Measurements from ENCODE around the gene CCNI2.

The CCNI2 gene

GRCh38 chr5:132750471-132751230, 3.4 kb downstream of the CCNI2 start:
- no peak for DNase-seq (ENCODE audit: low spot score)

GRCh38 chr5:132751444-132751843, 4.2 kb downstream of the CCNI2 start:
- peak; percentile 69 for DNase-seq (ENCODE audit: low spot score)

GRCh38 chr5:132751971-132752580, 4.8 kb downstream of the CCNI2 start:
- DNase-seq (ENCODE audit: low spot score) = no peak

GRCh38 chr5:132752581-132753125, 5.4 kb downstream of the CCNI2 start:
- no peak for DNase-seq (ENCODE audit: low spot score)

GRCh38 chr5:132753135-132753987, 6.1 kb downstream of the CCNI2 start:
- no peak for DNase-seq (ENCODE audit: low spot score)

- DNase-seq (ENCODE audit: low spot score) = no peak
Measured at GRCh38 chr5:132754111-132754510, 6.9 kb downstream of the CCNI2 start.

GRCh38 chr5:132754947-132755346, 7.7 kb downstream of the CCNI2 start:
- no peak for DNase-seq (ENCODE audit: low spot score)

GRCh38 chr5:132756542-132756941, 9.3 kb downstream of the CCNI2 start:
- DNase-seq (ENCODE audit: low spot score) = no peak

- DNase-seq (ENCODE audit: low spot score) = no peak
Measured at GRCh38 chr5:132758451-132758850, 11.2 kb downstream of the CCNI2 start.

GRCh38 chr5:132759114-132760048, 12.2 kb downstream of the CCNI2 start:
- DNase-seq (ENCODE audit: low spot score) = no peak

GRCh38 chr5:132760049-132760420, 12.8 kb downstream of the CCNI2 start:
- no peak for DNase-seq (ENCODE audit: low spot score)

- no peak for DNase-seq (ENCODE audit: low spot score)
Measured at GRCh38 chr5:132760601-132761317, 13.5 kb downstream of the CCNI2 start.

- no peak for DNase-seq (ENCODE audit: low spot score)
Measured at GRCh38 chr5:132761321-132762240, 14.4 kb downstream of the CCNI2 start.

GRCh38 chr5:132762246-132763000, 15.2 kb downstream of the CCNI2 start:
- no peak for DNase-seq (ENCODE audit: low spot score)

GRCh38 chr5:132763181-132764036, 16.2 kb downstream of the CCNI2 start:
- no peak for DNase-seq (ENCODE audit: low spot score)

GRCh38 chr5:132764051-132764450, 16.8 kb downstream of the CCNI2 start:
- DNase-seq (ENCODE audit: low spot score) = no peak

- DNase-seq (ENCODE audit: low spot score) = no peak
Measured at GRCh38 chr5:132764671-132765238, 17.5 kb downstream of the CCNI2 start.
